Endothelial cell of umbilical vein (primary cell): Measurements from ENCODE around the gene KLF4.

Experiments
- CTCF ChIP-seq, 2 donors: IDR thresholded peaks; 1 replicate in 1 of 2; 2 replicates in 1 of 2; pipeline ENCODE4 v1.5.1; 2011; ENCODE audit warnings: low read length in 2 of 2, mild to moderate bottlenecking in 2 of 2, moderate library complexity in 2 of 2, control low read depth in 1 of 2, inconsistent platforms in 1 of 2, low read depth in 1 of 2; ENCODE audit not compliant: insufficient read depth in 1 of 2; ENCODE audit errors: extremely low read depth in 1 of 2
- JUN ChIP-seq: IDR thresholded peaks from 2 replicates; pipeline ENCODE4 v1.6.1; 2011; ENCODE audit warnings: borderline replicate concordance, low read depth; ENCODE audit not compliant: insufficient read length, insufficient read depth
- POLR2A ChIP-seq: IDR thresholded peaks from 2 replicates; pipeline ENCODE4 v1.6.1; 2012; ENCODE audit warnings: low read depth, mild to moderate bottlenecking, control low read depth, low read length
- POLR2AphosphoS5 ChIP-seq: IDR thresholded peaks from 2 replicates; pipeline ENCODE4 v1.6.1; 2012; ENCODE audit warnings: low read depth, mild to moderate bottlenecking, control low read depth, low read length, moderate library complexity; ENCODE audit not compliant: insufficient read depth

GRCh38 chr9:107502464-107502863, 12.9 kb upstream of the KLF4 start:
- TF ChIP-seq POLR2AphosphoS5 (no peak), CTCF (IDR thresholded peaks at IDR 0.05; ENCODE audit: extremely low read depth in 1 of 2, insufficient read depth in 1 of 2, low read depth in 1 of 2, low read length in 2 of 2) (no peak), JUN (no peak), POLR2A (no peak)
